Activated T-helper 1 cell treated with anti-CD3 and anti-CD28 coated beads, Interleukin-2, amount 50 U/mL, for 16 hours (primary cell): ENCODE results near the gene PTH1R.

Experiments used
- DNase-seq, 2 donors: peaks; one replicate each; pipeline ENCODE4 v3.0.0-alpha.2; 2020; ENCODE audit warnings: low read depth in 1 of 2, low spot score in 1 of 2

PTH1R gene

DNA sequence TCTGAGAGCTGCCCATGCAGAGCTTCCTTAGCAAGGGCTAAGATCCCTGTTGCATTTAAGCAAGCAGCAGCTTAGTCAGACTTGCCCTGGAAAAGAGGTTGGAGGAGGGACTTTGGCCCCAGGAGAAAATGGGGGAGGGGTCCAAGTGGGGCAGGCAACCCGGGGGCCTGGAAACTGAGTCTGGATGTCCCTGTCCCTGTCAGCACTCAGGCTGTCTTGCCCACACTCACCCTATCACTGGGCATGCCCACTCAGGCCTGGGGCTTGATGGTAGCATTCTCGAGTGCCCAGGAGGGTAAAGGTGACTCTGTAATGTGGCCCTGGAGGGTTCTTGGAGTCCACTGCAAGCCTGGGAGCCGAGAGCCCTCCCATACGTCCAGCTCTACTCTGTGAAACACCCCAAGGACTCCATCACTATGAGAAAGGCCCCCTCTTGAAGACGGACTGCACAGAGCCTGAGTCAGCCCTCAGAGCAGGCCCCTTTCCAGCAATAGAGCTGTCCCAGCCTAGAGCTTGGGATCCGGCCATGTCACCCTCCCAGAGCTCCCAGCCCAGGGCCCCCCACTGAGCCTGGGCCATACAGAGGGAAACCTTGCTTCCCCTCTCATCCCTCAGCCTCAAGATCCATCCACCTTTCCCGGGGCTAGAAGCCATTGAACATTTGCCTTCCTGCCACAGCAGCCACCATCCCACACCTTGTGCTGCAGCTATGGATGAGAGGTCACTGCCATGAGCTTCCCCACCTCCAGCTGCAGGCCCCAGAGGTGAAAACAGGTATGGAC, 27.6 kb upstream of the PTH1R start:
- DNase-seq: peak in 1 of 2 donors; percentile 1

DNA sequence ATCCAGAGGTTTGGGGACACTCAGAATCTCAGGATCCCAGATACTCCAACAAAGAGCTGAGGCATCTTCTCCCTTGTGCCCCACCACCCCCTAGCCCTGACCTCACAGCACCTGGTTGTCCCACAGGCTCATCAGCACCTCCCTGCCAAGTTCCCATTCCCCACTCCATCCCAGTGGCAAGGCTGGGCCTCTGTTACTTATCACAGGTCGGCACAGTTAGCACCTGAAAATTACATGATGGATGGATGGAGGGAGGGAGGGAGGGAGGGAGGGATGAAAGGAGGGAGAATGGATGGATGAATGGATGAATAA, 27.1 kb upstream of the PTH1R start:
- no peak for DNase-seq

DNA sequence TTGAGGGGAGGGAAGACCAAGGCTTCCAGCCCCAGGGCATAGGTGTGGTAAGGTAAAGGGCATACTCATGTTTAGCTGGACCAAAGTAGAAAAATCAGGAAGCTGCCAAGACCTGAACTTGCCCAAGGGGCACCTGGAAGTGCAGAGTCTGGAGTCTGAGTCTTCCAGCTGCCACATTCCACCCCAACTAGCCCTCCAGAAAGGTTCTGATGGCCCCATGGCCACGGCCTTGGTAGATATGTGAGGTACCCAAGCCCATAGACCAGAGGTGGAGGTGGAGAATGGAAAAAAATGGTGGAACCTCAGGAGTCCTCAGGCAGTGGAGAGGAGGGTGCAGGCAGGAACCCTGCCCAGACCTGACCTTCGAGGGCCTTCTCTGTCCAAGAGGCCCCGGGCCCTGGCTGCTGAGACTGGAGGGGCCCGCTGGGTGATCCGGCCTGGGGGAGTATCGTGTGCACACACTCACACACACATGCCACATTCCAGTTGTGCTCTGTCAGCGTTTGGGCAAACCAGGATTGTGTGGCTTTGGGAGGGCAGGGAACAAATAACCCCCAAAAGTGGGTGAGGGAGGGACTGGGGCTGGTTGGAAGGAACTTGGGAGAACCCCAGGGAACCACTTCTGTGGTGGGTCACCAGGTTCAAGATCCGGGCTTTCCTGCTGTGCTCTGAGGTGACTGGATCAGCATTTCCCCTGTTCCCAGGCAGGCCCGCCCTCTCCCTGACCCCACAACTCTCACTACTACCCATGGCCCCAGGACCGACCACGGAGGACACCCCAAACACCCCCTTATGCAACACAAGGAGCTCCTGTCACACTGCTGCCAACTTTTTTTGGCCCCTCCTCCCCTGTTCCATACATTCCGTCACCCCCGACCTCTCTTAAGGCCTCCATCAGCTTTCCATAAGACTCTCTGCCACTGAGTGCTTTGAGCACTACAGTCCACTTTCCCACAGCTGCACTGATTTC, 25.9 kb upstream of the PTH1R start:
- no peak for DNase-seq

DNA sequence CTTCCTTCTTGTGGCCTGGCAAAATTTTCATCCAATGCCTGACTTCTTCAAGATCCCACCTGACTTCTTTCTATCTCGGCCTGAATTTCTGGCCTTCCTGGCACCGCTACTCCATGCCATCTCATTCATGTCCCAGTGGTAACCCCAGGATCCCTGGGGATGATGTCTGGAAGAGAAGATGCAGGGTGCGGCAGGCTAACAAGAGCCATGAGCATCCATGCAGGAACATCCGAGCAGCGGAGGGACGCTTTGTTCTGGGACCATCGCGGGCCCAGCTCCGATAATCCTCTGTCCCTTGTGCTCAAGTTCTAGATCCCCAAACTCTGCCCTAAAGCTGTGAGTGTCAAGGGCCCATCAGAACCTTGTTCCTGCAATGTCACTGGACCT, 25.2 kb upstream of the PTH1R start:
- no peak for DNase-seq

DNA sequence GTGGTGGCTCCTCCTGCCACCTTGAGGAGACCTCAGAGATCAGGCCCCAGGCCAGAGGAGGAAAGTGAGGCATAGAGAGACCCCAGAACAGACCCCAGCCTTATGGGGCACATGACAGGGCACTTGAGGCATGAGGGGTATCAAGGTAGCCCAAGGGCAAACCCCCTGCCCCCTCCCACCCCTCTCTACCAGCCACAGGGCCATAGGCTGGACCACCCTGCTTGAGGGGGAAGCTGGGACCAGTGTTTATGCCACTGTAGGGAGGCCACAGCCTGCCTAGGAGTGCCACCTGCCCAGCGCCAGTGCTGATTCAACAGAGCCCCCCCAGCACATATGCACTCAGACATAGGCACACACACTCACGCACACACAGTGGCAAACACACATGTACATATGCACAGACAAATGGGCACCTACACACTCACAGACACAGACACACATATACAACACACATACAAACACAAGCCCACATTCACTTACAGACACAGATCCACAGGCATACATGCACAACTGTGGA, 24.6 kb upstream of the PTH1R start:
- DNase-seq: no peak

DNA sequence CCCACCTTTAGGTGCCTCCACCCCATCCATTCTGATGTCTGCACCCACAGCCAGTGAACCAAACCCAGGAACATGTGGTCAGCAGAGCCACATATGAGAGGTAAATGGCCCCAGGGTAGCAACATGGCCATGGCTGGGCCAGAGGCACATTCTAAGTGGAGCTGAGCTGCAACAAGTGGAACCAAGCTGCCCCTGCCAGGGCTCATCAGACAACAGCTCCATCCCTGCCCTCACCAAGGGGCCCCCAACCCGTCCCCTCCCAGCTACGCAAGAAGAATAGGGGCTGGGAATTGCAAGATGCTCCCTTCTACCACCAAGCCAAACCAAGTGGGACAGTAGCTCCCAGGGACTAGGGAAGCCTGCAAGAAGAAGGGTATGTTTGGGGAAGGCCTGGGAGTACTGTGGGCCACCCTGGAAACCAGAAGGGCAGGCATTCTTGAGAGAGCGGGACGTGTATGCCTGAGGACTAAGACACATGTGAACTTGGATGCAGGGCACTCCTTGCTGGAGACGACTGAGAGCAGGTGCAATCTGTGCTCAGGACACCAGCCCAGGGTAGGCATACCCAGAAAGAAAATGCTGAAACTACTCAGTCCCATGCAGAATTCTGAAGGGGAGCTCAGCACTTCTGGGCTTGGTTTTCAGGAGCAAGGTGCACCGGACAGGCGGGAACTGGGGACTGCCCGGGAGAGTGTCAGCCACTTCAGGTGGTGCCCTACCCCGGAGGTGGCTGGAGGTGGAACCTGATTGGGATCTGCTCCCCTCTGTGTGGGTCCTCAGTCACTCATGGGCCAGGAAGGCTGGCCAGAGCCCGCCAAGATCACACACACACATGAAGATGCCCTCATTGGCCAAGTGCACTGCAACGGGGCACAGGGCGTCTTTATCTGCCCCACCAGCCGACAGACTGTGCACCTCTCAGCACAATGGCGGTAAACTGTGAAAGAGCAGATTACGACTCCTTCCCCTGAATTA, 23.8 kb upstream of the PTH1R start:
- DNase-seq: no peak

DNA sequence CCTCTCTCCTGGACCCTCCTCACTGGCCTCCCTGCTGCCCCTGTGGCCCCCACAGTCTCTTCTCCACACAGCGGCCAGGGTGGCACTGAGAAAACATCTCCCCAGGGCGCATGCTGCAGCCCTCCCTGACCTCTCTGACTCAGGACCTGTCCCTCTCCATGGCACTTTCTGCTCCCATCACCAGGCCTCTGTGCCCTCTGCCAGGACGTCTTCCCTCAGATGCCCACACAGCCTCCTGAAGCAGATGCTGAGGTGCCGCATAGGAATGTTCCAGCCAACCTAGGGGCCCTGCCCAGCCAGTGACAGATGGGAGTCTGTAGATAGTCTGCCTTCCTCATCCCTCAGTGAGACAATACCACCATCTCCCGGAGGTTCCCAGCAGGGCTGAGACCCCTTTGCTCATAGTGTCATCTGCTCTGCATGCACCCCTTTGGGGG, 22.9 kb upstream of the PTH1R start:
- DNase-seq: no peak

DNA sequence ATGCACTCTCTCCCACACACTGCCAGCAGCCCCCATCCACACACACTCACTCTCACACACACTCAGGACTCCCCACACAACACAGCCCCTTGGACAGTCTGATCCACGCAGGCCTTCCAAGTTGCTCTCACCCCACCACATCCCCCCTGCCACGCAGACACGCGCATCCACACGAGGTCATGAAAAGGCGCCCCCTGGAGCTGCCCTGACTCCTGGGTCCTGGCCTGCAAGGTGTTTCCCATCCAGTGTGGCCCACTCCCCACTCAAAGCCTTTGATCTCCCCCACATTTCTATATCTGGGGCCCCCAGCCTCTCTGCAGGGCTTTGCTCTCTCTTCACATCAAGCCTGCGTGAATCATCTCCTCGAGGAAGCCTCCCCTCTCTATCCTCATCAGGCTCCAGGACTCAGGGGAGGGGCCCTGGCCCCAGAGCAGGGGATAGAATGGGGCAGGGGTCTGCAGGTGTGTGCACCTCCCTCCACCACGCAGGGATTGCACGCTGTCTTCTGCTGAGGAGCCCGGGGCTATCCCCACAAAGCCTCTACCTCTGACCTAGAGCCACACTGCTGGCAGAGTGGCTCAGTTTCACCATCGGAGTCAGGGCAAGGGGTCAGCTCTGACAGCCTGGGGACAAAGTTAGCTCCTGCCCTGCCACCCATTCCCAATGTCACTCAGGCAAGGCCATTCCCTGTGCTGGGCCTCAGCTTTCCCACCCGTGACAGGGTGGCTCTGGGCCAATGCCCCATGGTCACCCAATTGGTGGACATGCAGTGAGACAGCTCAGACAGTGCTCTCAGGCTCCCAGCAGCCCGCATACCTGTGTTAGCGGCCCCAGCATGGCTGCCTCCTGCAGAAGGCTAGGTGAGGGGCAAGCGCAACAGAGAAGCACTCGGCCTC, 20.7 kb upstream of the PTH1R start:
- no peak for DNase-seq

DNA sequence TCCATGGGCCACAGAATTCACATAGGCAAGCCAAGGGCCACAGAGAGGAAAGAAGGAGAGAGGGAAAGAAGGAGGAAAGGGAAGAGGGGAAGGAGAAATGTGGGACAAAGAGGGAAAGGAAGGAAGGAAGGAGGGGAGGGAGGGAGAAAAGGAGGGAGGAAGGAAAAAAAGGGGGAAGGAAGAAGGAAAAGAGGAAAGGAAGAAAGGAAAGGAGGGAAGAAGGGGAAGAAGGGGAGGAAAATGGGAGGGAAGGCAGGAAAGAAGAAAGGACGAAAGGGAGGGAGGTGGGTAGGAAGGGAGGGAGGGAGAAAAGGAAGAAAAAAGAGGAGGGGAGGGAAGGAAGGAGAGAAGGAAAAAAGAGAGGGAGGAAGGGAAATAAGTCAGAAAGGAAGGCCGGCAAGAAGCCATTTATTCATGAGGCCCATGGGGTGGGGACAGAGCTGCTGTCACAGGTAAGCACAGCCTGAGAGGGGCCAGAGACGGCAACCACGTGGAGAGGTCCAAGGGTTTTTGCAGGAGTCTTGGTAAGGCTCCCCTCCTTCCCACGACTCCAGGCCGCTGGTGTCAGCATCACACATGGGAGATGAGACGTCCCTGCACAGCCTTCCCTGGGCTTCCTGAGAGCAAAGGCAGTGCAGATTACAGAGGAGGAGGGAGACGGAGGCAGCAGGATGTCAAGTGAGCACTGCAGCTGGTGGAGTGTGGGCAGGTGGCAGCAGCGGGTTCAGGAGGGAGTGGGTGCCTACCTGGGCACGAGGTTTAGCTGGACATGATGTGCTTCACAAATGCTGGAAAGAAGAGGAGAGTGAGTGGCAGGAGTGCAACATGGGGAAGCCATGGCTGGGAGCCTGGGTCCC, 19.8 kb upstream of the PTH1R start:
- no peak for DNase-seq

DNA sequence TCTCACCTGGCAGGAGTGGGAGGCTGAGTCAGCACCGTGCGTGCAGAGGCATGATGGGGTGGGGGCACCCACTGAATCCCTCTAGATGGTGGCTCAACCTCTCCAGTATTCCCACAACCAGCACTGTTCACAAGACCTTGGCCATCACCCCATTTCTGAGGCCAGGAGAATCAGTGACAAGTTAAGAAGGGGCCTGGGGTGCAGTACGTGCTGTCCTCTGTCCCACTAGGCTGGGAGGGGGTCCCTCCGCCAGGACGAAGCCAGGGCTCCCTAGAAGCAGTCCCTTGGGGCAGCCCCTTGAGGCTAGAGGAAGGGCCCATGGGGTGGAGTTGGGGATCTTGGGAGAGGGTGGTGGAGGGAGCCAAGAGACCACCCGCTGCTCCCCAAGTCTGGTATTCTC, 19.1 kb upstream of the PTH1R start:
- DNase-seq: no peak

DNA sequence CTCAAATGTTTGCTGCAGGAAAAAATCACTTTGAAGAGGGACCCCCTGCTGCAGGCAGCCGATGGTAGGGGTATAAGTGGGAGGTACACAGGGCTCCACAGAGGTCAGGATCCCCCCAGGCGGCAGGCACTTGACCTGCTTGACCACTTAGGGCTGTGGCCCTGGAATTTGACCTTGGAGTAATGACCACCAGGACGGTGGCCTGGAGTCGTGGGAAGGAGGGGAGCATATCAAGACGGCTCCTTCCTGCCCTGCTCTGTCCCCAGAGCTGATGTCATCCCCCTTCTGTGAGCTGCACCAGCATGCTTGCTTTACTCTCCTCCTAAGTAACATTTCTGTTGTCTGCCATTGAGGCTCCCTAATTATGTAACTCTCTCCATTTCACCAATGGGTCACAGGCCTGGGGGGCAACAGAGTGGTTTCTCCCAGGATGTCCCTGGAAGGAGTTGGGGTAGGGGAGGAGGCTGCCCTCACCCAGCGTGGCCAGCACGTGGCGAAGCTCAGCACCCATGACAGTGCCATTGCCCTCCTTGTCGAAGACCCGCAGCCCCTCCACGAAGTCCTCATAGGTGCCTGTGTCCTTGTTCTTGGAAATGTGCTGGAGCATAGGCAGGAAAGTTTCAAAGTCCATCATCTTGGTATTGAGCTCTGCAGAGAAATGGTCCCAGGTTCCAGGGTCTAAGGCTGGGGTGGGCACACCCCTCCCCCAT, 18.4 kb upstream of the PTH1R start:
- DNase-seq: no peak

DNA sequence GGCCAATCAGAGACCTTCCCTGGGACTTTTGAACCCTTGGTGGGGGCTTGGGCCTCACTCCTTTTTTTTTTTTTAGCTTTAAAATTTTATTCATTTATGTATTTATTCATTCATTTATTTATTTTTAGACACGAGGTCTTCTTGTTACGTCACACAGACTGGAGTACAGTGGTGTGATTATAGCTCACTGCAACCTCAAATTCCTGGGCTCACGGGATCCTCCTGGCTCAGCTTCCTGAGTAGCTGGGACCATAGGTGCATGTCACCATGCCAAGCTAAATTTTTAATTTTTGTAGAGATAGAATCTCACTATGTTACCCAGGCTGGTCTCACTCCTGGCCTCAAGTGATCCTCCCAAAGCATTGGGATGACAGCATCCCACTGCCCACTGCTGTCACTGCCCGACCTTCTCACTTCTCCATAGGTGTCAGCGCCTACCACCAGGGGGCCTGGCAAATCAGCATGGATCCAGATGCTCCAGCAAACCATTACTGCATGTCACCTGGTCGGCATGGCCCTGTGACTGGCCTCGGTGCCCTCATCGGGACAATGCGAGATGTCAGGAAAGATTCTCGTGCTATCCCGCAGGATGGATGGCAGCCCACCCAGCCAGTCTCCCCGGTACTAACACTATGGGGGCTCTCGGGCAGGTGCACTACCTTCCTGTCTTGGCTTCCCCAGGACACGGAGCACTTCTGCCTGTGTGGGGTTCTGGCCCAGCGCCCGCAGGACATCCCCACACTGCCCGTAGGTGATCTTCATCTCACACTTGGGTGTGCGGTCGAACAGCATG, 17.3 kb upstream of the PTH1R start:
- DNase-seq: no peak

DNA sequence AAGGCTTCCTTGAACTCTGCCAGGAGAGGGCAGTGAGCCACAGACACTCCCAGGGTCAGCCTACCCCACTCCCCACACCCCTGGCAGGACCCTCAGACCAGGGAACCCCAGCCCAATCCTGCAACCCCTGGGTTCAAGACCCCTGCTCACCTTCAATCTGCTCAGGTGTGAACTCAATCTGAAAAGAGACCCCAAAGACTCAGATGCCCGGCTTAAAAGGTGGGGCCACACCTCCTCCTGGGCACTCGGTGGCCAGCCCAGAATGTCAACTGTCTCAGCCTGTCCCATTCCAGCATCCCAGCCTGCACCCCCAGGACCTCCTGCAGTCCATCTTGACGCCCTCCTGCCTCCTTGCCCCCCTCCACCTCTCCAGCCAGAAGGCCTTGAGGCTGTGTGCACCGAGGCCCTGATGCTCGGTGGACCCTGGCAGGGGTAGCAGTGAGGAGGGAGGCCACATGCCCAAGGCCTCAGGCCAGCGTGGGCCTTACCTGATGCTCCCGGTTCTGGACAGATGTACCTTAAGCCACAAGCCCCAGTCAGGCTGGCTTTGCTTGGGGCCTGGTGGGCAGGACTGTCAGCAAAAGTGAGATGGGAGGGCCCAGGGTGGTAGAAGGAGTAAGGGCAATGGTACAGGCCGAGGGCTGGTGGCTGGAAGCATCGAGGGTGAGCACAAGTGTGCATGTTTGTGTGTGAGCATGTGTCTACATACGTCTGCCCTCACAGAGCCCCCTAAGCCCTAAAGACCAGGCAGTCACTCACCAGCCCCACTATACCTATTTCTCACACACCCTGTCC, 16.5 kb upstream of the PTH1R start:
- no peak for DNase-seq

DNA sequence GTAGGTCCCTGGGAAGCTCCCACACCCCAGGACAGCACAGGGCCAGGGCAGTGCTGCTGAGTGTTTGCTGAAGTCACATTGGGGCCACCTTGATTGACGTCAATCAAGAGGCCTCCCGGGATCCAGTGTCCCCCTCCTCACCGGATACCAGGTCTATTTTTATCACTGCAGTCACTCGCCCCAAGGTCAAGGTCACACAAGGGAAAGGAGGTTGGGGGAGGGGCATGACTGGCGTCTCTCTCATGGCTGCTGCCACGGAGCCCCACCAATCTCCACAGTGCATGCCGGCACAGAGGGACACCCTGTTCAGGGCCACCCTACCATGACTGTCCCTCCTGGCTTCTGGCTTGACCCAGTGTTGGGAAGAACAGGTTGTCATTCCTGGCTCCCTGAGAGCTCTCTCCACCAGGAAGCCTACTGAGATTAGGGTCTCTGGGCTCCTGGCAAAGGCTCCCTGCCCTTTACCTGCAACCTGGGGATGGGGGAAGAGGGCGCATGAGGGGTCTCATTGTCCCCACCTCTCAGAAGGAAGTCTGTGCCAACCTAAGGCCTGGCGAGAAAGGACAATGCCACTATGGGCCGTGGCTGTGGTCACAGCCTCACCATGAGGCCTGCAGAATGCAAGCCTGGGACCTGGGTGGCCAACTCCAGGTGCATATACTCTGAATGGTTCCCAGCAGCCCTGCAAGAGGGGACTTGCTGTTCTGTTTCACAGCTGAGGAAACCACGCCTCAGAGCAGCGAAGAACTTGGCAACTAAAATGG, 15.7 kb upstream of the PTH1R start:
- no peak for DNase-seq

DNA sequence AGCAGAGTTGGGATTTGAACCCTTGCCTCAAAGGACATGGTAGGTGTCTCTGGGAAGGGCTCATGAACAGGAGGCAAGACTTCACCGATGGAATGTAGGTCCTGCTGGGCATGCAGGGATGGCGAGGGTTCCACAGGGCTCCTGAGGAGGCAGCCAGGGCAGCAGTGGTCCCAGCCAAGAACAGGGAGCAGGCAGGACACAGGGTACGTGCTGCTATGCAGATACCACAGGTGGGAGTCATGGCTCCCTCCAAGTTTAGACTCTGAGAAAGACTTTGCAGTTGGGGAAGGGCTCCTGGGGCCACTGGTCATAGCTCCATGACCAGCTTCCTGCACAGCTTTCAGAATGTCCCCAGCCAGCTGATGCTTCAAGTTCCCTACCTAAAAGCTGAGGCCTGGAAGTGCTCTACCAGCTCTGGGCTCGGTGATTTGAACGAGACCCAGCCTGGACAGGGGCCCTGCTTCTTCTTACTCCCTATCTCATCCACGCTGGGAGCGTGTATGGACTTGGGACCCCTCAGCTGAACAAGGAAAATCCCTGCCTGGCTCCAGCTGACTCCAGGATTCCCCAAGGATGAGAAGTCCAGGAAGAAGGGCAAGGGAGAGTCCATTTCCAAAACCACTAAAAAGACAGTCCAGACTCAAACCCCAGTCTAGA, 15.0 kb upstream of the PTH1R start:
- no peak for DNase-seq
